ENCODE results near the gene SCN1A.

The SCN1A gene

GRCh38 chr2:166032361-166032760 lies 95.5 kb downstream of the SCN1A start:
- Mint-ChIP-seq H3K36me3 (ENCODE audit: low read depth) (no peaks in the 10 kb centered on the region), H3K9me3 (no peaks in the 10 kb centered on the region), H3K4me3 (no peak overlapping the region), H3K27ac (no peak overlapping the region), H3K27me3 (ENCODE audit: low read depth, poor library complexity) (no peaks in the 10 kb centered on the region), H3K4me1 (peaks cover 5% of the 10 kb centered on the region)
- DNase-seq: no peak
- TF ChIP-seq CTCF (IDR thresholded peaks at IDR 0.05): no peak

- no peak overlapping the region for H3K4me3 Mint-ChIP-seq
- no peak for TF ChIP-seq CTCF (IDR thresholded peaks at IDR 0.05)
- peaks cover 5% of the 10 kb centered on the region for H3K4me1 Mint-ChIP-seq
- H3K36me3 Mint-ChIP-seq (ENCODE audit: low read depth): no peaks in the 10 kb centered on the region
- DNase-seq: peak; percentile 4
- H3K9me3 Mint-ChIP-seq: no peaks in the 10 kb centered on the region
- H3K27ac Mint-ChIP-seq: no peak overlapping the region
- H3K27me3 Mint-ChIP-seq (ENCODE audit: low read depth, poor library complexity): no peaks in the 10 kb centered on the region
Measured at GRCh38 chr2:166031054-166031453, 96.8 kb downstream of the SCN1A start.

- Mint-ChIP-seq H3K4me3 (no peak overlapping the region), H3K4me1 (no peaks in the 10 kb centered on the region), H3K36me3 (ENCODE audit: low read depth) (no peaks in the 10 kb centered on the region), H3K27me3 (ENCODE audit: low read depth, poor library complexity) (no peaks in the 10 kb centered on the region), H3K27ac (no peak overlapping the region), H3K9me3 (no peaks in the 10 kb centered on the region)
- DNase-seq: no peak
- TF ChIP-seq CTCF (IDR thresholded peaks at IDR 0.05): no peak
Measured at GRCh38 chr2:166025313-166025712, 102.5 kb downstream of the SCN1A start.

- TF ChIP-seq CTCF (IDR thresholded peaks at IDR 0.05): no peak
- Mint-ChIP-seq H3K27me3 (ENCODE audit: low read depth, poor library complexity) (peaks cover 5% of the 10 kb centered on the region), H3K9me3 (no peaks in the 10 kb centered on the region), H3K36me3 (ENCODE audit: low read depth) (no peaks in the 10 kb centered on the region), H3K4me3 (no peak overlapping the region), H3K4me1 (no peaks in the 10 kb centered on the region), H3K27ac (no peak overlapping the region)
- no peak for DNase-seq
Measured at GRCh38 chr2:166017208-166017607, 110.6 kb downstream of the SCN1A start.

GRCh38 chr2:166013878-166014277 lies 113.9 kb downstream of the SCN1A start:
- Mint-ChIP-seq H3K4me3 (no peak overlapping the region), H3K9me3 (no peaks in the 10 kb centered on the region)

More at GRCh38 chr2:166013878-166014277, 113.9 kb downstream of the SCN1A start:
- no peaks in the 10 kb centered on the region for H3K36me3 Mint-ChIP-seq (ENCODE audit: low read depth)
- peaks cover 5% of the 10 kb centered on the region for H3K27me3 Mint-ChIP-seq (ENCODE audit: low read depth, poor library complexity)
- no peak for DNase-seq
- no peak overlapping the region for H3K27ac Mint-ChIP-seq
- no peaks in the 10 kb centered on the region for H3K4me1 Mint-ChIP-seq
- no peak for TF ChIP-seq CTCF (IDR thresholded peaks at IDR 0.05)

Data from nephron progenitor cell (in vitro differentiated cells).